Measurements from ENCODE around the gene TFAP2C.
"Not testable (repeated sequence)": the region's sequence is repeated elsewhere in the genome, so short reads cannot be mapped to it uniquely, and the experiment has no call there.

TFAP2C gene

DNA sequence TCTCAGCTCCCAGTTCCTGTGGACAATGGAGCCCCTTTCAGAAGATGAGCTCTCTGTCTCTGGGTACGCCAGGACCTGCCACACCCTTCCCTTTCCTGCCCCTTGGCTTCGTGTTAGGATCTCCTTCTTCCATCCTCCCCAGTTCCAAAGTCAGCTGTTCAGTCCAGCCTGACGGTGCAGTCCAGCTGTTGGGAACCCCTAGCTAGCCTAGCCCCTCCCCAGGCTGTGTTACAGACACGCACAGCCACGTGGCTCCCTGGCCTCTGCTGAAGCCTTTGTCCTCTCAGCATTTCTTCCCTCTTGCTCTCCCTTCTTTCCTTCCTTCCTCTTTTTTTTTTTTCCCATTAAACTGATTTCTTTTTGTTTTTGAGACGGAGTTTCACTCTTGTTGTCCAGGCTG lies 12.4 kb upstream of the TFAP2C start:
- no peak for DNase-seq (ENCODE audit: low read depth in 2 of 2)

DNA sequence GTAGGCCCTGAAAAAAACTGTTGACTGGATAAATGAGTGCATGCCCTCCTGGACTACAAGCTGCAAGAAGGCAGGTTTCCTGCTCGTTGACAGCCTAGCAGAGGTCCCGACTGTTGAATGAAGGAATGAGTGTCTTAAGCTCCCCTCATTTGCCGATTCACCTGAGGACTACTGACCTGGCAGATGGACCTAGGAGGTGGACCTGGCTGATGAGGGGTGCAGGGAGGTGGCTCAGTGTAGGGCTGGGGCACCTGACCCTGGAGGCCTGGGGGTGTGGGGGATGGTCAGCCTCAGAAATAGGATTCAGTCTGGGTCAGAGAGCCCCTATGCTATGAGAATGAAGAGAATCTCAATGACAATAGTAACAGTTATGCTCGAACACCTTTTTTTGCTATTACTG lies 11.6 kb upstream of the TFAP2C start:
- DNase-seq (ENCODE audit: low read depth in 2 of 2) = no peak

DNA sequence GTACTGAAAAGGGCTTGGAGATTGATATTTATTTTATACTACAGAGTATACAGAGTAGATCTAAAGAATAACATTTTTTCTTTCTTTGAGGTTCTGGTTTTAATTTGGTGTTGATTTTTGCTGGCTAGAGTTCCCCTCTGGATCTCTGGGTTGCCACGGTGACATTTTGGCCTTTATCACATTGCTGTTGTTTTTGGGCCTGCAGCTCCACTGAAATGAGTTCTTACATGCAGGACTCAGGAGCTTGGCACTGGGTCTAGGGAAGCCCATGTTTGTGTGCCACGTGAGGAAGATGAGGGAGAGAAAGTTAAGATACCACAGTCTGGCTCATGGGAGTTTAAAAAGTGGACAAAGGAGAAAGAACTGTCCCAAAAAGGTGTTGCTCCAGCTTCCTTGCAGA lies 7.4 kb upstream of the TFAP2C start:
- DNase-seq (ENCODE audit: low read depth in 2 of 2) = no peak

DNA sequence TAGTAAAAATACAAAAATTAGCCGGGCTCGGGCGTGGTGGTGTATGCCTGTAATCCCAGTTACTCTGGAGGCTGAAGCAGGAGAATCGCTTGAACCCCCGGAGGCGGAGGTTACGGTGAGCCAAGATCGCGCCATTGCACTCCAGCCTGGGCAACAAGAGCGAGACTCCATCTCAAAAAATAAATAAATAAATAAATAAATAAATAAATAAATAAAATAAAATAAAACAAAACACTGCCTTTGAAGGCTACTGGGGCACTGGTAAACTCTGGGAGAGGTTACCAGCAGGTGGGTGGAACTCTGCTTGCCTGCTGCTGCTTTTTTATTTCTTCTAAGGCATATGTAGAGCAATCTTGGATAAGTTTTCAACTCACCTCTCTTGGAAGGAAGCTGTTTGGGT lies 5.2 kb upstream of the TFAP2C start:
- DNase-seq (ENCODE audit: low read depth in 2 of 2) = not testable (repeated sequence)

DNA sequence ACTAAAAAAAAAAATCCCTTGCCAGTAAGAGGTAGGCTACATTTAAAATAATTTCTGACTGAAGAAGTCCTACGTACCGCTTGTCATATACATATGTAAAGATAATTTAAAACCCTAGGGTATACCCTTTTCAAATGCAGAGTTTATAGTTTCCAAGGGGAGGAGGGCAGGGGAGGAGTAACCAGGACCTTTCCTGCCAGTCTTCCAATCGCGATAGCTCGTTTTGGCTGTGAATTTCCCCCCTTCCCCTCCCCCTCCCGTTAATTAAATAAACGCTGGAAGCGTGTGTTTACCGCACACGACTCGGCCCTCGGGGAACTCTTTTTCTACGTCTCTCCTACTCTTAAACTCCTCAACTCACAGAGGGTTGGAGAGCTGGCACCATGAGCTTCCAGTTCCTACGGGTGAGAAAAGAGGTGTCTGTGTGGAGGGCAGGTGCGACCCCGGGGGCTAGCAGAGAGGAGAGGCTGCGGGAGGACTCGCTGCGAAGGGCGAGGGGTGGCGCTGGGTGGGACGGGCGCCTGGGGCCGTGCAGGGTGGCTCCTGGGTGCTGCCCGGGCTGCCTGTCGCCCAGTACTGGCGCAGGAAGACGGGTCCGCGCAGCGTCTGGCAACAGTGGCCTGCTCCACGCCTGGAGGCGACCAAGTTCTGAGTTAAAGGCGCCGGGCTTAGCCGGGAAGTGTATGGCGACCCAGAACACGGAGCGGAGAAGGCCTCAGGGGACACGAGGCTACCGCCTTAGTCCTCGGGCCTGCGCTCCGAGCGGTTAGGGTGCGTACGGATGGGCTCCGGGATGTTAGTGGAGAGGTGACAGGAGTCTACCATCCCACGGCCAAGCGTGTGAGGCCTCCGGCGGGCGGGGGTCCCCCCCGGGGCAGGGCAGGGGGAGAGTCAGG lies 4.1 kb upstream of the TFAP2C start:
- no peak for DNase-seq (ENCODE audit: low read depth in 2 of 2)

DNA sequence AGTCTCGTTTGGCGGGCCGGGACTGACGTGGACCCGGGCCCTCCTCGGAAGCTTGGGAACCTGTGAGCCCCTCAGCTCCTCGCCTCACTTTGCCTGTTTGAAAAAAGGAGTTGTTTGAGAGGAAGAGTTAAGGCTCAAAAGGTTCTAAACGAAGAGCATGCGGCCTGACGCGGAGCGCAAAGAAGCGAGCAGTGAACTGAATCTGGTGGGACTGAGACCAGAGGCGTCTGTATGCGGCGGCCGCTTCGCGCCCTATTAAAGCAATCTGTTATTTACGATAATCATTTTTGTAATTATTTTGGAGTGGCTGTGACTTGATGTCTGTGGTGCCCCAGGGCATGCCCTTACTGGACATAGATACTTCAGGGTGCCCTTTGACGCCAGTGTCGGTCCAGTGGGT lies 3.3 kb upstream of the TFAP2C start:
- no peak for DNase-seq (ENCODE audit: low read depth in 2 of 2)

DNA sequence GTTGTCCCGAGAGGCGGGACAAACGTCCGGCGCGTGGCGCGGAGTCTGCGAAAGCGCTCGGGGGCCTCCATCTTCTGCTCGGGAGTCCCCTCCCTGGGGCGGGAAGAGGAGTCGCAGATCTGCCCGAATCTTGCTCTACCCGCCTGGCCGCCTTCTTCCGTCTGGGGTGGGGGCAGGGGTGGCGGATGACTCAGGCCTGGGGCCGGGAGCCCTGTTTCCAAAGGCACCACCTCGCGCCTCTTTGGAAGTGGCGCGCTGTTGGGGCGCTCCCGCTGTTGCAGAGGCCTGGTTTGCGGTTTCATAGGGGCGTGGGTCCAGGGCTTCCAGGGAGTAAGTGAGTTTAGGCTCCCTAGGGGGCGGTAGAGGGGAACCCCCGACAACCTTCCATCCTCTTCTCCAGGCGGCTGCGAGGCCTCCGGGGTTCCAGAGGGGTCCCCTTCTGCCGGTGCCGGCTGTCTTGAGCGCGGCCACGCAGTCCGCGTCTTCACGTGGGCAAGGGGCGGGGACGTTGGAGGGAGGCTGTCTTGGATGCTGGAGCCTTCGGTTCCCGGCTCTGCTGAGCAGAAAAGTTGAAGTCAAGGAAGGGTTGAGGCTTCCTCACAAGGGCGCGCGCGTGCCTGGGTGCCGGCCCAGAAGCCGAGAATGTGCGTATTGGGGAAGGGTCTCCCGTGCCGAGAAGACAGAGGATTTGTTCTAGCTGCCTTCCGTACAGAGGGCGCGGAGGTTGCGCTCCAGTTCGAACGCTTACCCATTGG lies 2.6 kb upstream of the TFAP2C start:
- no peak for DNase-seq (ENCODE audit: low read depth in 2 of 2)

DNA sequence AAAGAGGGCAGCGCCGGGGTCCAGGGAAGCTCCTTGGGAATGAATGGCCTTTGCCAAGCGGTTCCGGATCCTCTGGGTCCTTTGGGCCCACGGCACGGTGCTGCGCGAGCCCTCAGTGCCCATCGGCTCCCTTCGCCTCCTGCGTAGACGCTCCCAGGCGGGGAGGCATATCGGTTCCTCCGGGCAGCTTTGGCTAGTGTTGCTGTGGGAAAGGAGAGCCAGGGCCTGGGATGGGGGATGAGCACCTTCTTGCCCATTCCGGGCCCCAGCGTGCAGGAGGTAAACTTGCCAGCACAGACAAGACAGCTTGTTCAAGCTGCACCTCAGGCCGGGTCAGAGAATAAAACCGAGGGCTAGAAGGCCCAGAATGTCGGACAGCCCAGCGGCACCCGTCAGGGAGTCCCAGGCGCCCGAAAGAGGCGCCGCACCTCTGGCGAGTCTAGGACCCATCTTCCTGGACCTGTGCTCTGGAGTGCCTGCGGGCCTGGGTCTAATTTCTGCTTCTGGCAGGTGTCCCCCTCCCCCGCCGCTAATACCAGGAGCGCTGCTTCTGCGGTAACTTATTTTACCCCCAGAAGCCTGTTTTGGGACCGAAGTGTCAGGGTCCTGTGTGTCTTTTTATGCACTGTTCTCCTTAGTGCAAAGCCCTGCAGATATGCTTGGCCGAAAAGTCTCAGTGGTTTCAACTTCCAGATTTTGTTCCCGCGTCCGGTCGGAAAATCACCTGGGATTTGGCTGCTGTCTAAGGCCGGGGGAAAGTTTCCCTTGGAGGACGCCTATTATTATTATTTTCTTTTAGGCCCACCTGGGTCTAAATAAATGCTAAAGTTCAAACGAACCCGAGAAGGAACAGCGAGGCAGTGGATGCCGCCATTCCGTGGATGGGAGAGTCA lies 1.7 kb upstream of the TFAP2C start:
- DNase-seq (ENCODE audit: low read depth in 2 of 2) = no peak

DNA sequence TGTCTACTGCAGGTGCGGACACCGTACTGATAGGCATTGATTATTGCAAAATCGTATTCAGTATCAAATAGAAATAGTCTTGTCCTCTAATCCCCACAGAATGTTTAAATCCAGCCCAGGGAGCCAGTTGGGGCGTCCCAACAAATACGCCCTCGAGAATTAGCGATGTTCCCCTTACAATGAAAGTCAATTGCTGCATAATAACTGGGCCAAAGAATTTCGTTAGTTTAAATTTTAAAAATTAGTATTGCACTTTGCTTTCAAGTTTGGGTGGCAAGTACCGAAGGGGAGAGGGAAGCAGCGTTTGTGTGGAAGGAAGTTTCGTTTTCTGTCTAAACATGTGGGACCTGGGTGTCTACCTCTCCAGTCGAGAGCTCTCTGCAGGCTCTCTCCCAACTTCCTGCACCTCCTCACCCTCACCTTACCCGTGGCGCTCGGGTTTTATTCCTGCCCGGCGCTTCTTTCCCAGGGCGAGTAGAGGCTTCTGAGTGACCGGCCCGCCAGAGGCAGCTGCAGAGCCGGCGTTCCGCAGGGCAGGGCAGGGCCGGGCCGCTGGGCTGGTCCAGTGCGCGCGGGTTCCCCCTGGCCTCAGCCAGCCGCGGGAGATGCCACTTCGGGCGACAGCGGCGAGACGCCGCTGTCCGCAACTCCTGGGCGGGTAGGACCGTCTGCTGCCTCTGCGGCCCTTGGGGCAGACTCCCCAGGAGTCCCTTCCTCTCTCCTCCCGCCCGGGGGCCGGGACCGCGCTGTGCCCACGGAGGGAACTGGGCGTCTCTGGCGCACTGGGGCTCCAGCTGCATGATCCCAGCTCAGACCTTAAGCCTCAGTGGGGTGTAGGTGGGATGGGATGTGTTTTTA lies 862 bp upstream of the TFAP2C start:
- no peak for DNase-seq (ENCODE audit: low read depth in 2 of 2)

DNA sequence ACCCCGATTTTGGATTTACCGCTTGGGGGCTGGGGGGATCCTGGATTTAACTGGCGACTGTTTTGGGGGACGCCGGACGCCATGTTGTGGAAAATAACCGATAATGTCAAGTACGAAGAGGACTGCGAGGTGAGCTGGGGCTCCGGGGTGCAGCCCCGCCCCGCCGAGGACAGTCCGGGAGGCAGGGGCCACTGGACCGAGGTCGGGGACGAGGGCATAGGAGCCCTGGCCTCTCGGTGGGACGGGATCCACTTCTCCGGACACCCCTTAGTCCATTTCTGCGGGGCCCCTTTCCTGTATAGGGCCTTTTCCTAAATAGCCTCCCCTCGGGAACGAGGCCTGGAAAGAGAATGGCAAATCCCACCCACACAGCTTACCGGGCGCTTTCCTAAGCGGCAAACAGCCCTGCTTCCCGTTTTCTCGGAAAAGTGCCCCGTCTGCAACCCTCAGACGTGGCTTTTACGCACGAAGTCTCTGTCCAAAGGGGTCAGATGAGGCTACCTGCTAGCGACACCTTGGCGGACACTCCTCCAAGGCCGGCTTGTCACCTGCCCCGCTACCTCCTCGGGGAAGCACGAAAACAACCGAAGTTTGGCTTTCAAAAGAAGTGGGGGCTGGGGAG lies 469 bp downstream of the TFAP2C start:
- no peak for DNase-seq (ENCODE audit: low read depth in 2 of 2)

DNA sequence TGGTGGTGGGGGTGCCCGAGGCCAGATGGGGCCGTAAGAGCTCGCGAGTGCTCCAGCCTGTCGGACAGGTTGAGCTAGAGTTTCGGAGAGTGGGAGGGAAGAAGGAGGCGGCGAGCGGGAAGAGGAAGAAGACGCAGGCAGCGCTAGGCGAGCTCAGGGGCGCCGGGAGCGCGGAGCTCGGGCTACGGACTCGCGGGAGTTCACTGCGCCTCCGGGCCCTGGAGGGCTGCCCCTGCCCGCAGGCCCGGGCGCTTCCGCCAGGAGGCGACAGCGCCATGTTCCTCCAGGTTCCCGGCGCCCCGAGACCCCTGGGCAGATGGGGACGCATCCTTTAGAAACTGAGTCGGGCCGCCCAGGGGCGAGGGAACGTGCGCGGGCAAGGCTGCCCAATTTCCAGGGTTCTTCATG lies 984 bp downstream of the TFAP2C start:
- no peak for DNase-seq (ENCODE audit: low read depth in 2 of 2)

DNA sequence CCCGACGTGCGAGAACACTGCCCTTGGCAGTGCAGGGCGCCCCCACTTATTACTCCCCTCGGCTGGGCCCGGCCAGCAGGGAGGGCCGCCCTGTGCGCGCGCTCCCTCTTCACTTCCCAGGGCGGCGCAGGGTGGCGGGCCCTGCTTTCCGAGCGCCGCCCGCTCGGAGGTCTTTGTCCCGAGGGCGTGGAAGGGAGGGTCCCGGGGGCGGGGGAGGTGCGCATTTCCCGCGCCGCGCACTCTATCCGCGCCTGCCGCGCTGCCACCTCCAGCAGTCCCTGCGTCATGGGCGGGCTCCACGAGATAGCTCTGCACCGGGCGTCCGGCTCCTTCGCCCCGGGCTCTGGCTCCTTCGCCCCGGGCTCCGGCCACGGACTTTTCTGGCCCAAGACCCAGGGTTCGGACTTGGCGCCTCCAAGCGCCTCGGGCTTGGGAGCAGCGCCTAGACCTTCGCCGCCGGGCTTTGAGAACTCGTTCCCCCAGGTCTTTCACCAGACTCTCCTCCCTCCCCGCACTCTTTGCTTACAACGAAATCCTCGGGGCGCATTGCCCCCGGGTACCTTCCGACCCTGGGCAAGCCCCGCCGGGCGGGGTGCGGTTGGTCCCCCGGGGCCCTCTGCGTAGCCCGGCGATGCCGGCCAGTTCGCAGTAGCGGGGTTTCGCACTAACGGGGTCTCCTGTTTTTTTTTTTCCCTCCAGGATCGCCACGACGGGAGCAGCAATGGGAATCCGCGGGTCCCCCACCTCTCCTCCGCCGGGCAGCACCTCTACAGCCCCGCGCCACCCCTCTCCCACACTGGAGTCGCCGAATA lies 1.6 kb downstream of the TFAP2C start:
- no peak for DNase-seq (ENCODE audit: low read depth in 2 of 2)

DNA sequence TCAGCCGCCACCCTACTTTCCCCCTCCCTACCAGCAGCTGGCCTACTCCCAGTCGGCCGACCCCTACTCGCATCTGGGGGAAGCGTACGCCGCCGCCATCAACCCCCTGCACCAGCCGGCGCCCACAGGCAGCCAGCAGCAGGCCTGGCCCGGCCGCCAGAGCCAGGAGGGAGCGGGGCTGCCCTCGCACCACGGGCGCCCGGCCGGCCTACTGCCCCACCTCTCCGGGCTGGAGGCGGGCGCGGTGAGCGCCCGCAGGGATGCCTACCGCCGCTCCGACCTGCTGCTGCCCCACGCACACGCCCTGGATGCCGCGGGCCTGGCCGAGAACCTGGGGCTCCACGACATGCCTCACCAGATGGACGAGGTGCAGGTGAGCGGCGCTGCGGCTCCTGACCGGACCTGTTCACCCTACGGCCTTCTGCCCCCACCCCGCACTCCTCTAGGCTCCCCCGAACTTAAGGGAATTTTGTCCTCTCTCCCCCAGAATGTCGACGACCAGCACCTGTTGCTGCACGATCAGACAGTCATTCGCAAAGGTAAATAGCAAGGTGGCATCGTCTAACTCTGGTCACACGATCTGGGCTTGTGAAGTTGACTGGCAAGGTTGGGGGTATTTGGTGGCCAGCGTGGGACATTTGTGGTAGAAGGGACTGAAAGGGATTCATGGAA lies 2.3 kb downstream of the TFAP2C start:
- DNase-seq (ENCODE audit: low read depth in 2 of 2) = no peak

DNA sequence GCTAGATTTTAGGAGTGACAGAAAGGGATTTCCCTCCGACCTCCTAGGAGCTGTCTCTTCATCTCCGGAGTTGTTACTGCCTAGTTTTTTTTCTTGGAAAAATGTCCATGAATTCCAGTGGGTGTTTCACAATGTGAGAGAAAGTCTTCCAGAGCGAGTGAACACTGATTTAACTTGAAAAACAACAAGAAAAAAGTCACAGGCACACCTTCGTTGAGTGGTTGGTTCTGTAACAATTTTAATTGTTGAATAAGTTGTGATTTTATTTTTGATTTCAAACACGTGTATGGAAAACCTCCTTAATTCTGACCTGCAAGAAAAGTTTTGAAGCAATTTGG lies 2.9 kb downstream of the TFAP2C start:
- DNase-seq (ENCODE audit: low read depth in 2 of 2) = no peak

DNA sequence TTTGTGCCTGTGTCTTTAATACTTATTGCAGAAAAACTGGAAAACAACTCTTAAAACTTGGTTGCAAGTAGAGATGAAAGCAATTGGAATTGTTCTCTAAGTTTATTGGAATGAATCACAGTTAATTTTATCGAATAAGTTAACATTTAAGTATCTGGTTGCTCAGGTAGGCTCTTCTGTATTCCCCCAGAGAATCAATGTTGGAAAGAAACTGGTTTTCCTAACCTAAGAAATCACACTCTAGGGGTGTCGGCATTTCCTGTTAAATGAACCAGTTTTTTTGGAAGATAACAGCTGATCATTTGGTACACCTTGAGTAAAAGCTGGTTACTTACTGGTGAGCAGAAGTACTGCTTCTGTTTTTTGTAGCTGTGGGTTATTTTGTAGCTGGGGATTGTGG lies 5.2 kb downstream of the TFAP2C start:
- DNase-seq (ENCODE audit: low read depth in 2 of 2) = no peak

DNA sequence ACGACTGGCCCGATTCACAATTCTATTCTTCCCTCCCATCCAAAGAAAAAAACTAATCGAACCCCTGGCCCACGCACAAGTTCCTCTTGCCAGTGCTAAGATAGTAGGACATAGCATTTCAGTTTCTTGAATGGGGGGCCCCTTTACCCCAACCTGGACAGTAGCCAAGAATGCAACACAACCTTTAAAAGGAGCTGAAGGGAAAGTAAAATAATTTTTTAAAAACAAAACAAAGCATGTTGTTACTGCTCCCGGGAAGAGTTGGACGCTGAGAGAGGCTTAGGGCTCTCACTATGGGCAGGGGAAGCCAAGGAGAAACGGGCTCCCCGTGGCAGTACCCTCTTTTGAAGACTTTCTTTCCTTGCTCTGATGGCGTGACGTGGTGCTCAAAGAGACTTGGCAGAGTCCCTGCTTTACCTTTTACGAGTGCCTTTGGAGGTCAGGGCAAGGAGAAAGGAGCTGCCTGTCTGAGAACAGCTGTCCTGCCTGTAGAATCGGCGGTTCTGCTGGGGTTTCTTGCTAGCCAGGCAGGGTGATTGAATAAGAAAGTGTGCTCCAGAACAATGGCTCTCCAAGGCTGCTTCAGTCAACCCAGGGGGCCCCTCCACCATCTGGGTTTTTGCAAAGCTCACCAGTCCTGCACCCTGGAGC lies 5.8 kb downstream of the TFAP2C start:
- DNase-seq (ENCODE audit: low read depth in 2 of 2) = no peak

DNA sequence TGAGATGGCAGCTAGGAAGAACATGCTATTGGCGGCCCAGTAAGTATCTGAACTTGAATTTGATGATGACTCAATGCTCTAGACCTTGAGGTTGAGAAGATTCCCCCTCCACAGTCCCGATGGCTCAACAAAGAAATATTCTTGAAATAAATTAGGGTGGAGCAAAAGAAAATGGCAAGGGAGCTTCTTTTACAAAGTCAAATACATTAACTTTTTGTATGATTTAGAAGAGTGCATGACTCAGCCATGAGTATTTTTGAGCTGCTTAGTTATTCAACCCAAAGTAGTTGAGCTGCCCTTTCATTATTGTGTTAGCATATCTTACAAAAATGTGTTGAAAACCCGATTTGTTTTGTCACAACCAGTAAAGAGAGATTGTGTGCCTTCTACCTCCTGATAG lies 7.6 kb downstream of the TFAP2C start:
- DNase-seq (ENCODE audit: low read depth in 2 of 2) = no peak

DNA sequence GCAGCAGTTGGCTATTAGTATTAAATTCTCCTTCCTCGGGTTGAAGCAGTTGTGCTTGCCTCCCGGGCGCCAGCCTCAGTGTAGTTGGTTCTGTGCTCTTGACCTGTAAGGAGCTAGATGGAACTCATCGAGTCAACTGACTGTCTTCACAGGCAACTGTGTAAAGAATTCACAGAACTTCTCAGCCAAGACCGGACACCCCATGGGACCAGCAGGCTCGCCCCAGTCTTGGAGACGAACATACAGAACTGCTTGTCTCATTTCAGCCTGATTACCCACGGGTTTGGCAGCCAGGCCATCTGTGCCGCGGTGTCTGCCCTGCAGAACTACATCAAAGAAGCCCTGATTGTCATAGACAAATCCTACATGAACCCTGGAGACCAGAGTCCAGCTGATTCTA lies 8.5 kb downstream of the TFAP2C start:
- DNase-seq (ENCODE audit: low read depth in 2 of 2) = no peak

DNA sequence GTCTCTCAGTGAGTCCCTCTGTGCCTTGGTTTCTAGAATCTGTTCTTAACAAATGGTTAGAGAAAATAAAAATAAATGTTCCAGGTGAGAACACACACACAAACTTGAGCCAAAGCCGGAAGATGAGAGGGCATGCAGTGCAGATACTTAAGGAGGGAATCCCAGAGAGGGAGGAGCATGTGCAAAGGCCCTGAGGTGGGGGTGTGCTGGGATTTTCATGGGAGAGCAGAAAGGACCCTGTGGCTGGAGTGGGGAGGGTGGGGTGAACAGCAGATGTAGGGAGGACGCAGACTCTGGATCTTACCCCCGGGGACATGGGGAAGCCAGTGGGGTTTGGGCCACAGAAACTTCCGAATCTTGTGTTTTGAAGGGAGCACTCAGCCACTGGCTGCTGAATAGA lies 17.5 kb downstream of the TFAP2C start:
- no peak for DNase-seq (ENCODE audit: low read depth in 2 of 2)
